Natural killer cell (primary cell): Measurements from ENCODE around the gene PRKAA1. TPM values are rescaled to one million over a fixed set of nuclear protein-coding genes. Genes with fewer than 3 reads are reported as not detected.
"Not testable (repeated sequence)": the region's sequence is repeated elsewhere in the genome, so short reads cannot be mapped to it uniquely, and the experiment has no call there.

ENCODE experiments used
- ATAC-seq, 3 donors: fragments of 150-1000 bp in 2 of 3; fragments of 200-7000 bp in 1 of 3; cut with Tn5 transposase; 1 replicate in 1 of 3; 2 replicates in 2 of 3; pipeline ENCODE4 v1.10.0; 2021; ENCODE audit warnings: mild to moderate bottlenecking in 2 of 3, moderate library complexity in 2 of 3
- DNase-seq, 2 donors: peaks; one replicate each; pipeline versions ENCODE4 v3.0.0 to v3.0.0-alpha.2; 2013 to 2021; ENCODE audit warnings: mixed read lengths in 1 of 2
- H3K27ac ChIP-seq: one replicate; pipeline ENCODE4 v1.5.1; 2013; ENCODE audit warnings: mild to moderate bottlenecking, low read length
- H3K27me3 ChIP-seq: one replicate; pipeline ENCODE4 v1.6.1; 2013; ENCODE audit warnings: low read length; ENCODE audit not compliant: control insufficient read depth, insufficient read depth
- H3K36me3 ChIP-seq: one replicate; pipeline ENCODE4 v1.6.1; 2013; ENCODE audit warnings: low read length; ENCODE audit not compliant: control insufficient read depth, insufficient read depth
- H3K4me1 ChIP-seq: one replicate; pipeline ENCODE4 v1.6.1; 2013; ENCODE audit warnings: low read length; ENCODE audit not compliant: control insufficient read depth, insufficient read depth
- H3K4me3 ChIP-seq: one replicate; pipeline ENCODE4 v1.5.1; 2013; ENCODE audit warnings: low read length
- H3K9me3 ChIP-seq: one replicate; pipeline ENCODE4 v1.6.1; 2013; ENCODE audit warnings: low read length; ENCODE audit not compliant: control insufficient read depth, insufficient read depth
- H3K27ac Mint-ChIP-seq, 2 donors: one replicate each; pipeline ENCODE4 v1.8.0; 2022; ENCODE audit warnings: mild to moderate bottlenecking in 2 of 2, mixed read lengths in 2 of 2, moderate library complexity in 1 of 2
- H3K27me3 Mint-ChIP-seq, 2 donors: one replicate each; pipeline ENCODE4 v1.8.0; 2022; ENCODE audit warnings: low read depth in 2 of 2, mixed read lengths in 2 of 2
- H3K36me3 Mint-ChIP-seq: one replicate; pipeline ENCODE4 v1.8.0; 2022; ENCODE audit warnings: mixed read lengths
- H3K4me1 Mint-ChIP-seq, 2 donors: one replicate each; pipeline ENCODE4 v1.8.0; 2022; ENCODE audit warnings: mixed read lengths in 2 of 2
- H3K4me3 Mint-ChIP-seq: one replicate; pipeline ENCODE4 v1.8.0; 2022; ENCODE audit warnings: mild to moderate bottlenecking, moderate library complexity, mixed read lengths
- H3K9me3 Mint-ChIP-seq, 2 donors: one replicate each; pipeline ENCODE4 v1.8.0; 2022; ENCODE audit warnings: mixed read lengths in 2 of 2
- WGBS: methylation state at CpG from one replicate; pipeline ENCODE4 v1.1.7; 2013; ENCODE audit warnings: missing lambda C conversion rate; ENCODE audit not compliant: insufficient coverage; 5-methylcytosine and 5-hydroxymethylcytosine counted together
- intact Hi-C: fragments of 100-400 bp; cut with micrococcal nuclease; formaldehyde crosslinking; loops from one replicate; pipeline ENCODE4 v1.14.2; 2022
- total RNA-seq, 4 donors: library from RNA; stranded (reverse); fragments of 120-200 nt in 1 of 4; gene quantifications; one replicate each; pipeline versions ENCODE4 v1.2.3 to v1.2.4, GENCODE V29; 2013 to 2022
- TF ChIP-seq, protein P1 (sequence below): fragments of 200-600 bp; IDR thresholded peaks from one replicate; pipeline ENCODE4 v1.8.0; 2022; ENCODE audit warnings: antibody characterized with exemption

Gene PRKAA1
- total RNA-seq, 3 donors from 2014 or later (not counting 1 experiment from before 2014, with no cell fraction given): 120 to 165 (median 122) TPM

DNA sequence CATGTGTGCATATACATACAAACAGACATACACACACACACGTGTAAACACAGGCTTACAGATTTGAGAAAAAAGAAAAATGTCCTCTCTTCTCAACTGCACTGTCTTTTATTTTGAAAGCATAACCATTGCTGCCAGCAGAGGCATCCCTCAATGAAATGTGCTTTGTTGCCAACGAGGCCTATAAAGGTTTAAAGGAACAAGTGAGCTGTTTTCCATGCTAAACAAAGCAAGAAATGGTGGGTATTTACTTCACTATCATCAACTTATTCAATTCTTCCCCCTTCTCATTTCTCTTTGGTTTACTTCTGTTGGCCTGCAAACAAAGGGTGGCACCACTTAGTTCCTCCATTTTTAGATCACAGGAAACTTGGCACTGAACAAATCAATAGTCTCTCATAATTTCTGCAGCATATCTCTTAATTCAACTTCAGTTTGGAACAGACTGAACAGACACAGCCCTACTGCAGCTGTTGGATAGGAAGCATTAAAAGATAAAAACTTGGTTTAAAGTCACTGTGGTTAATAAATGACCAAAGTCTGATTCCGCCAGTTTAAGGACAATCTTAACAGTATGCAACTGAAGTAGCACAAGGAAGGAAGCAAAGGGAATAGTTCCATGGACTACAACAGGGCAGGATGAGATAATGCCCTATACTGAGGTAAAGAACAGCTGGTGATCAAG, 64.2 kb downstream of the PRKAA1 start:
- Histone ChIP-seq H3K36me3 (no peaks in the 10 kb centered on the region), H3K4me1 (peaks cover 3% of the 10 kb centered on the region), H3K27me3 (no peaks in the 10 kb centered on the region), H3K9me3 (no peaks in the 10 kb centered on the region), H3K4me3 (no peak overlapping the region), H3K27ac (no peak overlapping the region)
- 60% methylated on average over 3 of the region's 3 CpGs for WGBS
- Mint-ChIP-seq H3K9me3 (no peaks in the 10 kb centered on the region), H3K27me3 (no peaks in the 10 kb centered on the region), H3K4me3 (no peak overlapping the region), H3K27ac (peak overlapping the region; percentile 34 to 58), H3K4me1 (peaks cover 37 to 51% of the 10 kb centered on the region in 2 donors), H3K36me3 (no peaks in the 10 kb centered on the region)
- no peak for DNase-seq
- no peak for ATAC-seq
- TF ChIP-seq, protein P1, sequence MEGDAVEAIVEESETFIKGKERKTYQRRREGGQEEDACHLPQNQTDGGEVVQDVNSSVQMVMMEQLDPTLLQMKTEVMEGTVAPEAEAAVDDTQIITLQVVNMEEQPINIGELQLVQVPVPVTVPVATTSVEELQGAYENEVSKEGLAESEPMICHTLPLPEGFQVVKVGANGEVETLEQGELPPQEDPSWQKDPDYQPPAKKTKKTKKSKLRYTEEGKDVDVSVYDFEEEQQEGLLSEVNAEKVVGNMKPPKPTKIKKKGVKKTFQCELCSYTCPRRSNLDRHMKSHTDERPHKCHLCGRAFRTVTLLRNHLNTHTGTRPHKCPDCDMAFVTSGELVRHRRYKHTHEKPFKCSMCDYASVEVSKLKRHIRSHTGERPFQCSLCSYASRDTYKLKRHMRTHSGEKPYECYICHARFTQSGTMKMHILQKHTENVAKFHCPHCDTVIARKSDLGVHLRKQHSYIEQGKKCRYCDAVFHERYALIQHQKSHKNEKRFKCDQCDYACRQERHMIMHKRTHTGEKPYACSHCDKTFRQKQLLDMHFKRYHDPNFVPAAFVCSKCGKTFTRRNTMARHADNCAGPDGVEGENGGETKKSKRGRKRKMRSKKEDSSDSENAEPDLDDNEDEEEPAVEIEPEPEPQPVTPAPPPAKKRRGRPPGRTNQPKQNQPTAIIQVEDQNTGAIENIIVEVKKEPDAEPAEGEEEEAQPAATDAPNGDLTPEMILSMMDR: no peak
- intact Hi-C loops: no loop called here

DNA sequence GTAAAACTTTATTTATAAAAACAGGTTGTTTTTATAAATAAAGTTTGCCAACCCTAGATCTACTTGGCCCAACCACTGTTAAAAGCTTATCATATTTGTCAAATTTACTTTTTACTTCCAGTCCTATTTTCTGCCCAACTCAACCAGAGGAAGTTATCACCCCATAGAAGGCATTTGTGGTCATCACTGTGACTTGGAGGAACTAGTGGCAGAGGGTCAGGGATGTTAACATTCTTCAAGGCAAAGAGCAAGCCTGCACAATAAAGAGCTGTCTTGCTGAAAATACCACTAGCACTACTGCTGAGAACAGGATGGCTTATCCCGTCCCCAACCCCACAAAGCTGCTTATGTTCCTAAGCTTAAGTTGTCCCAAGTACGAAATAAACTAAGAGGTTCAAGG, 64.7 kb downstream of the PRKAA1 start:
- DNase-seq: no peak
- no peak overlapping the region for H3K4me3 Mint-ChIP-seq

DNA sequence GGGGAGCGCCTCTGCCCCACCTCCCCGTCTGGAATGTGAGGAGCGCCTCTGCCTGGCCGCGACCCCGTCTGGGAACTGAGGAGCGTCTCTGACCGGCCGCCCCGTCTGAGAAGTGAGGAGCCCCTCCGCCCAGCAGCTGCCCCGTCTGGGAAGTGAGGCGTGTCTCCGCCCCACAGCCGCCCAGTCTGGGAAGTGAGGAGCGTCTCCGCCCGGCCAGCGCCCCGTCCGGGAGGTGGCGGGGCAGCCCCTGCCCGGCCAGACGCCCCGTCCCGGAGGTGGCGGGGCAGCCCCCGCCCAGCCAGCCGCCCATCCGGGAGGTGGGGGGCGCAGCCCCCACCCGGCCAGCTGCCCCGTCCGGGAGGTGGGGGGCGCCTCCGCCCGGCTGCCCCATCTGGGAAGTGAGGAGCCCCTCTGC, 75.7 kb downstream of the PRKAA1 start:
- H3K4me1 Mint-ChIP-seq, H3K27me3 ChIP-seq, H3K27ac ChIP-seq, H3K4me1 ChIP-seq, H3K27me3 Mint-ChIP-seq, H3K4me3 Mint-ChIP-seq, intact Hi-C loops, H3K9me3 ChIP-seq, H3K9me3 Mint-ChIP-seq, ATAC-seq, DNase-seq, H3K4me3 ChIP-seq, H3K27ac Mint-ChIP-seq: not testable (repeated sequence)
- H3K36me3 ChIP-seq: peaks cover 11% of the 10 kb centered on the region
- WGBS: 95% methylated on average over 37 of the region's 37 CpGs
- peaks cover 13% of the 10 kb centered on the region for H3K36me3 Mint-ChIP-seq

More for the DNA sequence above, 64.7 kb downstream of the PRKAA1 start:
- no peaks in the 10 kb centered on the region for H3K36me3 ChIP-seq
- H3K27ac ChIP-seq: no peak overlapping the region
- H3K4me3 ChIP-seq: no peak overlapping the region
- Mint-ChIP-seq H3K27me3 (no peaks in the 10 kb centered on the region), H3K27ac (peak overlapping the region; percentile 34 to 58), H3K36me3 (no peaks in the 10 kb centered on the region), H3K9me3 (no peaks in the 10 kb centered on the region), H3K4me1 (peaks cover 37 to 51% of the 10 kb centered on the region in 2 donors)
- peak in 1 of 3 donors; percentile 47 for ATAC-seq
- H3K27me3 ChIP-seq: no peaks in the 10 kb centered on the region
- 77% methylated on average over 2 of the region's 2 CpGs for WGBS
- TF ChIP-seq, protein P1: no peak
- peaks cover 3% of the 10 kb centered on the region for H3K4me1 ChIP-seq
- no peaks in the 10 kb centered on the region for H3K9me3 ChIP-seq
- intact Hi-C loops: no loop called here

DNA sequence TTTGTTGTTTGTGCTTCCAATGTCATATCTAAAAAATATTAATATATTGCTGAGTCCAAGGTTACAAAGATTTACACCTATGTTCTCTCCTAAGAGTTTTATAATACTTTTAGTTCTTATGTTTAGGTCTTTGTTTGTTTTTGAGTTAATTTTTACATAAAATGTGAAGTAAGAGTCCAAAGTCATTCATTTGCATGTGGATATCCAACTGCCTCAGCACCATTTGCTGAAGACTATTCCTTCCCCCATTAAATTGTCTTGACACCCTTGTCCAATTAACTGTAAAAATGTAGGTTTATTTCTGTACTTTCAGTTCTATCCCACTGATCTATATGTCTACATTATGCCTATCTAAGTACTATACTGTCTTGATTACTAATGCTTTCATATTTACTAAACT, 78.1 kb downstream of the PRKAA1 start:
- TF ChIP-seq, protein P1: no peak
- Mint-ChIP-seq H3K4me1 (peaks cover 5 to 13% of the 10 kb centered on the region in 2 donors), H3K27me3 (no peaks in the 10 kb centered on the region), H3K4me3 (no peak overlapping the region), H3K27ac (no peak overlapping the region), H3K36me3 (peaks cover 13% of the 10 kb centered on the region), H3K9me3 (no peaks in the 10 kb centered on the region)
- ATAC-seq (no peak), DNase-seq (no peak)
- Histone ChIP-seq H3K27ac (no peak overlapping the region), H3K4me1 (no peaks in the 10 kb centered on the region), H3K9me3 (no peaks in the 10 kb centered on the region), H3K36me3 (peaks cover 14% of the 10 kb centered on the region), H3K27me3 (no peaks in the 10 kb centered on the region), H3K4me3 (no peak overlapping the region)
- intact Hi-C loops: no loop called here
